HG03097 (cell line): ENCODE measurements around the gene KIF12.

ENCODE experiments used
- ATAC-seq: cut with Tn5 transposase; IDR thresholded peaks from one replicate; pipeline ENCODE4 v1.9.1; 2021; ENCODE audit not compliant: unreplicated experiment, low FRiP score

The KIF12 gene

DNA sequence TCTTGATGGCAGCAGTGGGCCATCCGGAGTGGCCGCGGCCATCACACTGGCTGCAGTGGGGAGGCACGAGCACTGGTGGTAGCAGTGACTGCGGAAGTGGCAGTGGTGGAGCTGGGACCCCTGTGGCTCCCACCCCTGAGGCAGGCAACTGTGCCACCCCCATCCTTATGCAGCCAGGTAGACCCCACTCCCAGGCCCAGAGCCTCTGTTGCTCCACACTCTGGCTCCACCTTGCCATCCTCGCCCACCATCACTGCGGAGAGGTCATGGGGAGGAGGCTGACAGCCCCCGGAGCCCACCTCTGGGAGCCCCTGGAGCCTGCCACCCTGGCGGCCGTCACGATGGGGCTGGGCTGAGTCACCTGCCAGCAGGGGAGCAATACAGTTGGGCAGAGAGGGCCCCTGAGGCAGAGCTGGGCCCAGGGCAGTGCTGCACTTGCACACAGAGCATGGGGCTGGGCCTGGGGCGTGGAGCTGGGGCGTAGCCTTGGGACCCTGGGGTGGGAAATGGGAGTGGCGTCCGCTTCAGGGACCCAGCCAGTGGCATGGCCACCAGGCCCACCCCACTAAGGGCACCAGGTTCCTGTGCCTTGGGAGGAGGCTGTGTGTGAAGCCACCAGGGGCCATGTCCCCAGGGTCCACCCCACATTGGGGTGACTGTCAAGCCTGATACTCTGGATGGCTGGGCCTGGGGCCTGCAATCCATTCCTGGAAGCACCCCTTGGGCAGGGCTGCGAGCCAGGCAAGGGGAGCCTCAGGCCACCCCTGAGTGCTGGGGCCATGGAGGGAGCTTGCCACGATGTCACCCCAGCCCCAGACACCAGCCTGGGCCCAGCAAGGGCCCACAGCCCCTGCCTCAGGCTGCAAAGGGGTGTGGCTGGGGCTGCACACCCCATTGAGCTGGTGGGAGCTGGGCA lies 28.6 kb downstream of the KIF12 start:
- ATAC-seq, result no peak

DNA sequence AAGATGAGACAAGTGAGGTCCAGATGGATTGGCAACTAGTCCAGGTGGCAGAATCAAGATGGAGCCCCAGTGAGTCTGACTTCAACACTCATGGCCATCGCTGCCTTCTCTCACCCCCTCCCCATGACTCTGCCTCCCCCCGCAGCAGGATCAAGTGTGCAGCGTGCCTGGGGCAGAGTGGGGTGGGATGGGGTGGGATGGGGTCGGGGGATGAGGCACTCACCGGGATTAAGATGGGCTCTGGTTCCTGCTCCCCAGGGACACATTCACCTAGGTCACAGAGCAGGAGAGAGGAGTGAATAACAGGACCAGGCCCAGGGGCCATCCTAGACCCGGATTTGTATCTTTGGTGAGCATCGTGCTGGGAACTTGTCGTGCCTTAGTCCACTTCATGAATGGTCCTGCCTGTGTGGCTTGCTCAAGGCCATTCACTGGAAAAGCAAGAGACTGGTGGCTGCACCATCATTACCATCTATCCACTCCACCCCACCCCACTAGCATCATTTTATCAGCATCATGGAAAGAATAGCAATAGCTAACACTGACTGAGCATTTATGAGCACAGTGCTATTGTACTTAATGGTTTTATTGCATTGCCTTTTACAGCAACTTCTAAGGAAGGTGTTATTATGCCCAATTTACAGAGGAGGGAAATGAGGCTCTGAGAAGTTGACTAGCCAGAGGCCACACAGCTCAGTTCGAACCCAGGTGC lies 29.5 kb downstream of the KIF12 start:
- ATAC-seq, result no peak

DNA sequence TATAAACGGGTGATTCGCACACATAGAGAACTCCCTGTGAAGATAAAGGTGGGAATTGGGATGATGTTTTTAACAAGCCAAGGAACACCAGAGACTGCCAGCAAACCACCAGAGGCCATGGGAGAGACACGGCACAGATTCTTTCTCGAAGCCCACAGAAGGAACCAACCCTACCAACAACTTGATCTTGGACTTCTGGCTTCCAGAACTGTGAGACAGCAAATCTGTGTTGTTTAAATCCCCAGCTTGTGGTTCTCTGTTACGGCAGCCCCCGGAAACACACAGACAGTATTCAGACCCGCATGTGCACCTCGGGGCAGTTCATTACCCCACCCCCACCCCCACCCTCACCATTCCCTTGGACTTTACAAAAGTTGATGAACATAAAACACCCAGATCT lies 33.8 kb downstream of the KIF12 start:
- no peak for ATAC-seq

DNA sequence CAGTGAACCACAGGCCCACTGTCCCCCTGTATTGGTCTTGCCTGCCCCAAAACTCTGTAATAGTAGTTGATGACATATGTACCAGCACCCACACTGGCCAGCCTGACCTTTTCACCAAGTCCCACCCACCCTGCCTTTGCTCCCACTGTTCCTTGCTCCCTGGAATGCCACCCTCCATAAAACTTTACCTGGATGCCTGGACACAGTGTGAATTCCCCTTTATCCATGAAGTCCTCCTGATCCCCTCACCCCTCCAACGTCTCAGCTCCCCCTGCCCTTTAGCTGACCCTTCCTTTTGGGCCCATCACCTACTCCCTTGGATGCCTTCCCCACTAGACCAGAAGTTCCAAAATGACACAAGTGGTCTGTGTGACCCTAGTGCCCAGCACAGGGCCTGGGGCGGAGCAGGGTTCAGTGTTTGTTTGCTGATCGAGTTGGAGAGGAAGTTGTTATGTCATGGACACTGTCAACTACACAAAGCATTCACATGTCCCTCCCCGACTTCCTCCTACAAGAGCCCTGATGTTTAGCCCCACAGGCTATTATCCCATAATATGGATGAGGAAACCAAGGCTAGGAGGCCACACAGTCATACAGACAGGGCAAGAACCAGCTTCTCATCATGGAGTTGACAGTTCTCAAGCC lies 37.1 kb downstream of the KIF12 start:
- ATAC-seq, result no peak

DNA sequence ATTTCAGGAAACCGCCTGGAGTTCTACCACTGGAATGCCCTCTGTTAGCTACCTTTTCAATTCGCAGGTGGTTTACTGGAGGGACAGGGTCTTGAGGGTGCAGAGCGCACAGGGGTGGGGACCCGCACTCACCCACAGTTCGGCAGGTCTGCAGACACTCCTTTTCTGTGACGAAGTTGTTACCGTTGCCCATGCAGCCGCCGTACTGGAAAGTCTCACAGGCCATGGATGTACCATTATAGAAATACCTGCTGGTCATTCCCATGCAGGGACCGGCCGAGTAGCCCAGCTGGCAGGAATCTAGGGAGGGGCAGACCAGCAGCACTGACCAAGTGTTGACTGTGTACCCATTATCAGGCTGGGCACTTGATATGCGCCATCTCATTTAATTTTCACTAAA lies 37.8 kb downstream of the KIF12 start:
- no peak for ATAC-seq

DNA sequence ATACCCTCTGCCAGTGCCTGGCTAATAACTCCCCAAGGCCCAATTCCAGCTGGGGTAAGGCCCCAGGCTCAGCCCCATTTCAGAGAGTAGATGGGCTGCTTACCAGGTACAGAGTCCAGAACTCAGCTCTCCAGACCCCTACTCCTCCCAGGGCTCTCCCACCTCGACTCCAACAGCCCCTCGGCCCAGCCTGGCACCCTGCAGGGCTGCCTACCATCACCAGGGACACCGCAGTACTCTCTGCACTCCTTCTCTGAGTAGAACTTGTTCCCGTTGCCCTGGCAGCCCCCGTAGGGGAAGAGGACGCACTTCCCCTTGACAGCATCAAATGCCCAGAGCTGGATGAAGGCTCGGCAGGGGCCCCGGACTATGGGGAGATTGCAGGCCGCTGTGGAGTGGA lies 38.4 kb downstream of the KIF12 start:
- ATAC-seq, result no peak

DNA sequence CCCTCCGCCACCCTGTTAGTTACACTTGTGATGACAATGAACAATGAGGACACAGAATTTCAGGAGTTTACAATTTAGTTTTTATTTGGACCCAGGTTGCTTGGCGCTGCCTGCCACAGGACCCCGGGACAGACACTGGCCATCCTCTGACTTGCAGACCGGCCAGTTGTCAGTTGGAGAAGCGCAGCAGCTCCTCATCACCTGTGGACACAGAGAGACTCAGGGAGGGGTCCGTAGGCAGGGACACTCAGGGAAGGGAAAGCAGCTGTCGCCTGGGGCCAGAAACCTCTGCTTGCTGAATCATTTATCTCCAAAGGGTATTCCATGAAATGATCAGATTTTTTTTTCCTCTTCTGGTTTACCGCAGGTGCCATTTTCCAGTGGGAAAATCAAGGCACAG lies 39.0 kb downstream of the KIF12 start:
- no peak for ATAC-seq

DNA sequence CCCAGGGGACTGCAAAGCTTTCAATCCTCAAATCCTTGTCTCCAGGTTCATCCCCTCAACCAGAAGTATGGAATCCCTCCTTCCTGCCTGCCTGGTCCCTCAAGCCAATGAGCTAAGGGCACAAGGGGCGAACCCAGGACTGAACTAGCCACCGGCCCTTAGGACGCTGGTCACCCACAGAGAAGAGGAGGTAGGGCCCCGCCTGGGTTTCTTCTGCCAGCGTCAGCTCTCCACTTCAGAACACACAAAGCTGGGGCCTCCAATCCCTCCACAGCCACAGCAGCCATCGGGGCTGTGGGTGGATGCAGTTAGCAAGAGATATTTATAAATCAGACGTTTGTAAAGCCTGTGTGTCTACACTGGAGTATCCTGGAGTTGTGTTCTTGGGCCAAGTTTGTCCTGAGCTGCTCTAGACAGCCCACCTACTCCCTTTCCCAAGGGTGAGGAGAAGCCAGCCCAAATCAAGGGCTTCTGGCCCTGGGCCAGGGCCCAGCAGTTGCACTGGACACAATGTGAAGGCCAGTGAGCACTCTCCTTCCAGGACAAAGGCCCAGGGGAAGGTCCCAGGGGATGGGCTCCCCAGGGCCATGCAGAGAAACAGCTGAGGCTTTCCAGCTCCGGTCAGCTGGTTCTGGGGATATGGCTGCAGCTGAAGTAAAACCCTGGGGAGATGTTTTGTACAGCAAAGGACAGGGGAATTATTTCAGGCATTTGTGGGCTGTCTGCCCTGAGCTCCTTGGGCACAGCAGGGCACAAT lies 39.9 kb downstream of the KIF12 start:
- no peak for ATAC-seq

DNA sequence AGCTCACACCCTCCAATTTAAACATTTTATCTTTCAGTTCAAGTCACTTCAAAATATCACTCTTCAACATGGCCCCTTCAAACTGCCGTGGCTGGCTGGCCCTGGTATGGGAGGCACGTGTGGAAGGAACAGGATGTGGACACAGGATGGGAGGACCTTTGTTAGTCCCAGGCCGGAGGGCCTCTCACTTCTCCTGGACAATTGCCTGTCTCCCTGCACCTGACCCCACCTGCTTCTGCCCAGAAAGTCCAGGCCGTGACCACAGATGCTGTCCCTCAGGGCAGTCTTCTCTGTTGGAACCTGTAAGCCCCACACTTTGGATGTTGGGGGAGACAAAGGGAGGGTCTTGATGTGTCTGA lies 40.4 kb downstream of the KIF12 start:
- ATAC-seq, result no peak

DNA sequence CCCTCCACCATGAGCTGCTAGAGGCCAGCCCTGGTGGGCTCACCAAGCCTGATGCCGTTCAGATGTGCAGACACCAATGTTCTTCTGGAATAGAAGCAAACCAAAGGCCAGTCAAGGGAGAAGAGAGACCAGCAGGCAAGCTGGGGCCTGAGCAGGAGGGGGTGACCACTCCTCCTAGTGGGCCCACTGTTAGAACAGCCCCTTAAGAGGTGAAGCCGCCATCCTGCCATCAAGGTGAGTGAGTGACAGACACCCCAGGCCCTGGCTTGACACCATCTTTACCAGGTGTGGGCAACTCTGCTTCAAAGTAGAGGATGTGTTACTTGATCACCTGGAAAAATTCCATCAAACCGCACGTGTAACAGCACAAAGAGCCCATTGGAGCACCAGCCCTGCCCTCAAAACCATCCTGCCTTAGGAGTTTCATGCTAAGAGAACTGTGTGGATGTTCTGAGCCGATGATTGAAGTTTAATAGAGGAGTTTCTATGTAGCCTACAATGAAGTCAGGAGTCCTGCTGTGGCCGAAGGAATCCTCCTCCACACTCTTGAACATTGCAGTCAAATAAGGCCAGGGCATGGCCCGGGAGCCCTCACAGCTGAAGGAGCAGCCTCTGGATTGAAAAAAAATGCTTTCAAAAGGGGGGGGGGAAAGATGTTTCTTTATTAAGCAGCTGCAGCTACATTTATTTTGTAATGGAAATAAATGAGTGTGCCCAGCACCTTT lies 41.8 kb downstream of the KIF12 start:
- no peak for ATAC-seq

DNA sequence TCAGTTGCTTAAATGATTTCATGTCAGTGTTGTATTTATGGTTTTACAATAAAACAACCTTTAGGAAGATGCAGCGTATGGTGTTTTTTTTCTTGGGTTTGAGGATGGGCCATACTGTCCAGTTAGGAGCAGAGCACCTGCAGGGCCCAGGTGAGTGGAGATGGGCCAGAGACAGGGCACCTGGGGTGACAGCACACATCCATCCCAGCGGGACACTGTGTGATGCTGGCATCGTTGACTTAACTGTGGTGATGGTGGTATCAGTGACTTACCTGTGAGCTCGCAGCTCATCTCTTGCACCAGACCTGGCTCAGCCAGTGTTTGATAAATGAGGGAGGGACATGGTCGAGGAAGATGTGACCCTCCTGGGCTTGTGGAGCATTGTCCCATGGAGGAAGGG lies 42.6 kb downstream of the KIF12 start:
- ATAC-seq, result no peak

DNA sequence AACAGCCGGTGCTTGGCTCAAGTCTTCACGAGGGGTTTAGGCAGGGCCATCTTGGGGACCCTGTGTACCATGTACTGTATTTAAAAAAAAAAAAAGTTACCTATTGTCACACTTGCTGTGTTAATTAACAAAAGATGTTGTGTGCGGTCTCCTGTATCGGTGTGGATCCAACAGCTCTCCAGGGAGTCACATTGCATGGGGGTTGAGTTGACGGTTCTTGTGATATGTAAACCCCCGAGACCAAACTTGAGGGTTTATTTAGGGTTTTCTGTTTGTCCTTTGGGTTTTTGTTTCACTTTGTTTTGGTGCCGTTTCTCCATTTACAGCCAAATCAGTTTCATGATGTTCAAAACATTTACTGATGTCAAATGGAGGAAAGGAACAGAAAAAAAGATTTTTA lies 43.2 kb downstream of the KIF12 start:
- ATAC-seq, result no peak

DNA sequence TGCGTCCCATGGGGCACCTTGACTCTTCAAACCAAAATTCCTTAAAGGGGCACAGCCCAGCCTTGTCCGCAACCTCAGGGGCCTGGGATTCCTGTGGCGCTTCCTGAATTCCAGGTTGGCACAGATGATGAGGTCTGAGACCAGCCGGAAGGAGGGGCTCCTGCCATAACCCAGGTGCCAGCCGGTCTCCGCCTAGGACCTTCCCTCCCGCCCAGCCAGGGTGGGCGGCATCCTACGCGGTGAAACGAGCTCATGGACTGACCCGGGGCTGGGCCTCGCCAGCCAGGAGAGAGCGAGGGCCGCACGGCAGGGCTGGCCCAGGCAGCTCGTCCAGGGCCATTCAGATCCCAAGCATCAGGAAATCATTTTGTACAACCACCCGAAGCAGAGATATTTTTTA lies 44.0 kb downstream of the KIF12 start:
- ATAC-seq, result no peak

DNA sequence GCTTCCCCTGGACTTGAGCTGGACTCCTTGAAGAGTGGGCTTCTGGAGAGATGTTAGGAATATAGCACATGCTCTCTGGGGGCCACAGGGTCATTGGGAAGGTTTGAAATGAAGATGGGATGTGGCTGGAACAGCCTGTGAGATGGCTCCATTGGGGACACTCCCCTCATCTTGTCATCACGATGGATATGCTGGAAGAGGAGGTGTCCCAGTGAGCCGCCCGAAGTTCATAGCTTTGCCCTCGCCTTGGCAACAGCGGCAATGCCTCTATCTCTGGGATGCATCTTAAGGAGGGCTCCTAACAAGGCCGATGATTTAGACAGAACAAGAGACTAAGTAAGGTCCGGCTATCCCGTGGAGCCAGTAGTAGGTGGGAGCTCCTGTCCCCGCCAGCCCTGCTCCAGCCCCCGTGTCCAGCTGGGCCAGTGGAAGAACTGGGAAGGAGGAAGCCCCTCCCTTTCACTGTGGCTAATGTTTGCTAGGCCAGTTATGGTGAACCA lies 44.9 kb downstream of the KIF12 start:
- ATAC-seq, result no peak

DNA sequence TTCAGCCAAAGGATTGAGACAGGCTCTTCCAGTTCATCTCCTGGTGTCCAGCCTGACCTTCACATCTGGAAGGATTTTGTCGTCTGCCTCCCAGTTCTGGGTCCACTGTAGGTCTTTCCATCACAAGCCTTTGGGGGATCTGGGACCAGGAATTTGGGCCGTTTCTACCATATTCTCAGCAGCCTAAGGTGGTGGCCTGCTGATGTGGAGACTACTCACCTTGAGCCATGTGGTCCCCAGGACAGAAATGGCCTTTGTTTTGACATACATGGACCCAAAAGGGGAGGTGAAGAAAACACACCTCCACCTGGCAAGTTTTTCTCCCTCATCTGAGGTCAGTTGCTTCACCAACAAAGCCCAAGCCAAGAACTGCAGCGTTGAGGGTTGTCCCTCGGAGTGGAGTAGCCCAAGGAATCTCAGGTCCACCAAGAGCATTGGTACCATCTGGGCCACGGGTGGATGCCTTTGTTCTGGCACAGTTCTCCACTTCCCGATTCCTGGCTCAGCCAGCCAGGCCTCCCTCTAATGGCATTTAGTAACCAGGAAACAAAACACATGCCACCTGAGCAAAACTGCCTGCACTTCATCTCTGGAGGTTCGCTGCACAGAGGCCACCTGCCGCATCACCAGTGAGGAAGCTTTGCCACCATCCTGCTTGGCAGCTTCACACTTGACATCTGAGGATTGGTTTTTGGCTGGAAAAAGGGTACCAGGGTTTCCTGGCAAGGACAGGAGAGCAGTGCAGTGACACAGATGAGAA lies 45.7 kb downstream of the KIF12 start:
- no peak for ATAC-seq

DNA sequence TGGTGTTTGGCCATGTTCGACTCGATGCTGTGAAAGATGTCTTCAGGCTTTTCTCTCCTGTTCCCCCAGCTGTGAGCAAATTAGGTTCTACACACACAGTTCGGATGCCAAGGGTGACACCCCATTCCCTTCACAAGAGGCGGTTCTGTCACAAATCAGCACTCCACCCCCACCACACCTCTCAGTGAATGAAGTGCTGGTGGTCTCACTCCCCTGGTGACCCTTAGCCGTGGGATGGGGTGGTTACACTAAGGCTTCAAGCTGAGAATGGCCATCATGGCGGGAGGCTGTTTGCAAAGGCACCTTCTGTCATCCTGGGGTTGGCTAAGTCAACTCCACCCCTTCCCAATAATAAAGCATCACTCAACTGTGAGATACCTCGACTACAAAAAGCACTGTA lies 47.4 kb downstream of the KIF12 start:
- ATAC-seq, result no peak

DNA sequence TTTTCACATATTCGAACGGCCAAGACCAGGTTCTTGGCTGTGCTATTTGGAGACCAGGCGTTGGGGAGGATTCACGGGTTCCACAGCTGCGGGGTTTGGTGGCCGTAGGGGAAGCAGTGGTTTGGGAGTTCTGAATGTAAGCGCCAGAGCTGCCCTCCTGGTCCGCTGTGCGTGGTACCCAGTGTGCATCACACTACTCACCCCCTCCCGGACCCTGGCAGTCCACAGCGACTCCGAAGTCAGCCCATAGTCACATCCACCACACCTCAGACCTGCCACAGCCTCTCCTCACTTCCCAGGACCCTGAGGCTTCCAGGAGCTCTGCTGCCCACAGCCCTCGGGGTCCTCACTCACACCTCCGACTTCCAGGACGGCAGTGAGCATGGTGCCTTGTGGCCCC lies 47.8 kb downstream of the KIF12 start:
- ATAC-seq, result no peak

DNA sequence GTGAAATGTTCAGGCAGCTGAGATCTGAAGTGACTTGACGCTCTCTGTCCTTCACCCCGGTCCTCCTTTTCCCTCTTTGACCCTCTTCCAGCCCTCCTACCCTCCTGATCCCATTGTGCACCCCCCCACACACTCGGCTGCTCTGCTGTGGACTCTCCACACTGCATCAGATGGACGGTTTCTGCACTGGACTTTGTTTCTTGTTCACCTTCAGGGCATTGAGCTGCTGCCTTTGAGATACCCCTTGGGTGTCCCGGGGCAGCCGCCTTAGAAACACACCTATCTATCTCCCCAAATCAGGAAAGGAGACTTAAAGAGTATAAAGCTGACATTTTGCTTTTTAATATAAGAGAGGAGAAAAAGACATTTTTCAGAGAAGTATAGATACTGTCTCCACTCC lies 48.4 kb downstream of the KIF12 start:
- no peak for ATAC-seq

DNA sequence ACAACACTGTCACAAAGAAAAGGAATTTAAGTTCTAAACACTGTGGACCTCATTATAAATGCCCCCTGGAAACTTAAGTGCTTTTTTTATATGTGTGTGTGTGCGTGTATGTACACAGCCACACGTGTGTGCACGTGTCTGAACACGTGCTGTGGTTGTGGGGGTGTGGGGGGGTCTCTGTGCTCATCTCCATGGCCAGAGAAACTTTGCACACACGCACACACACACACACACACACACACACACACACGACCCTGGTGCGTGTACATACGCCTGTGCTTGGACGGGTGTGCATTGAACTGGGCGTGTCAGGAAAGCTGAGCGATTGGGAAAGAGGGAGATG lies 48.9 kb downstream of the KIF12 start:
- ATAC-seq, result no peak
